Testis (tissue), 2 donors: Measurements from ENCODE around the gene CYFIP2.

Experiments
- POLR2A ChIP-seq: fragments of 450-650 bp; IDR thresholded peaks from one replicate; pipeline ENCODE4 v1.6.1; 2017; ENCODE audit warnings: antibody characterized with exemption, mild to moderate bottlenecking, moderate library complexity
- TF ChIP-seq, protein P1 (sequence below), 3 experiments: fragments of 450-650 bp in 2 of 3; fragments of 200-600 bp in 1 of 3; sonication (generic) in 1 of 3; IDR thresholded peaks; one replicate each; pipeline ENCODE4 v1.5.1; 2016 to 2019; ENCODE audit warnings: antibody characterized with exemption in 3 of 3, mild to moderate bottlenecking in 2 of 3, moderate library complexity in 1 of 3

GRCh38 chr5:157336423-157336744, 70.5 kb downstream of the CYFIP2 start:
- TF ChIP-seq, protein P1, sequence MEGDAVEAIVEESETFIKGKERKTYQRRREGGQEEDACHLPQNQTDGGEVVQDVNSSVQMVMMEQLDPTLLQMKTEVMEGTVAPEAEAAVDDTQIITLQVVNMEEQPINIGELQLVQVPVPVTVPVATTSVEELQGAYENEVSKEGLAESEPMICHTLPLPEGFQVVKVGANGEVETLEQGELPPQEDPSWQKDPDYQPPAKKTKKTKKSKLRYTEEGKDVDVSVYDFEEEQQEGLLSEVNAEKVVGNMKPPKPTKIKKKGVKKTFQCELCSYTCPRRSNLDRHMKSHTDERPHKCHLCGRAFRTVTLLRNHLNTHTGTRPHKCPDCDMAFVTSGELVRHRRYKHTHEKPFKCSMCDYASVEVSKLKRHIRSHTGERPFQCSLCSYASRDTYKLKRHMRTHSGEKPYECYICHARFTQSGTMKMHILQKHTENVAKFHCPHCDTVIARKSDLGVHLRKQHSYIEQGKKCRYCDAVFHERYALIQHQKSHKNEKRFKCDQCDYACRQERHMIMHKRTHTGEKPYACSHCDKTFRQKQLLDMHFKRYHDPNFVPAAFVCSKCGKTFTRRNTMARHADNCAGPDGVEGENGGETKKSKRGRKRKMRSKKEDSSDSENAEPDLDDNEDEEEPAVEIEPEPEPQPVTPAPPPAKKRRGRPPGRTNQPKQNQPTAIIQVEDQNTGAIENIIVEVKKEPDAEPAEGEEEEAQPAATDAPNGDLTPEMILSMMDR (IDR thresholded peaks at IDR 0.05): no peak
- TF ChIP-seq POLR2A: no peak
